Esophagus muscularis mucosa (tissue), 4 donors: ENCODE results near the gene VTI1A.

Source experiments
- EP300 ChIP-seq: sonication (generic); formaldehyde crosslinking; IDR thresholded peaks from one replicate; pipeline ENCODE4 v1.6.1; 2017; ENCODE audit warnings: antibody characterized with exemption
- POLR2A ChIP-seq: fragments of 450-650 bp; IDR thresholded peaks from one replicate; pipeline ENCODE4 v1.6.1; 2017; ENCODE audit warnings: antibody characterized with exemption, moderate library complexity, mild to moderate bottlenecking, low read depth
- TF ChIP-seq, protein P1 (sequence below), 3 experiments: fragments of 200-600 bp in 2 of 3; fragments of 450-650 bp in 1 of 3; sonication (generic) in 2 of 3; IDR thresholded peaks; one replicate each; pipeline ENCODE4 v1.5.1; 2017 to 2019; ENCODE audit warnings: antibody characterized with exemption in 3 of 3, mild to moderate bottlenecking in 2 of 3, moderate library complexity in 1 of 3

DNA sequence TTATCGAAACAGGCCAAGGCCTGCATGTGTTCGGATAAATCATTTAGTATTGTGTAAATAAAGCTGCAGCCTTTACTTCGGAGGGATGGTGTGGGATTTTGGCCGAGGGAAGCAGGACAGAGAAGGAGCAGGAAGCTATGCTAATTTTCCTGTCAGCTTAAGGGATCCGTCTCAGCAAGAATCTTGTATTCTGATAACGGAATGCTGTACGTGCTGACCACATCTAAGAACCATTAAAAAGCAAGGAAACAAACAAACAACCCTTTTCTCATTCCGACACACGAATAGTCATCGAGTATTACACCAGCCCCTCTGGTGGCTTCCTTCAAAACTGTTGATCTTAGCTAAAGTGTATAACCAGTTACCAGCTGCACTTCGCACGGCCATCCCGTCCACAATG lies 369.9 kb downstream of the VTI1A start:
- TF ChIP-seq, protein P1, sequence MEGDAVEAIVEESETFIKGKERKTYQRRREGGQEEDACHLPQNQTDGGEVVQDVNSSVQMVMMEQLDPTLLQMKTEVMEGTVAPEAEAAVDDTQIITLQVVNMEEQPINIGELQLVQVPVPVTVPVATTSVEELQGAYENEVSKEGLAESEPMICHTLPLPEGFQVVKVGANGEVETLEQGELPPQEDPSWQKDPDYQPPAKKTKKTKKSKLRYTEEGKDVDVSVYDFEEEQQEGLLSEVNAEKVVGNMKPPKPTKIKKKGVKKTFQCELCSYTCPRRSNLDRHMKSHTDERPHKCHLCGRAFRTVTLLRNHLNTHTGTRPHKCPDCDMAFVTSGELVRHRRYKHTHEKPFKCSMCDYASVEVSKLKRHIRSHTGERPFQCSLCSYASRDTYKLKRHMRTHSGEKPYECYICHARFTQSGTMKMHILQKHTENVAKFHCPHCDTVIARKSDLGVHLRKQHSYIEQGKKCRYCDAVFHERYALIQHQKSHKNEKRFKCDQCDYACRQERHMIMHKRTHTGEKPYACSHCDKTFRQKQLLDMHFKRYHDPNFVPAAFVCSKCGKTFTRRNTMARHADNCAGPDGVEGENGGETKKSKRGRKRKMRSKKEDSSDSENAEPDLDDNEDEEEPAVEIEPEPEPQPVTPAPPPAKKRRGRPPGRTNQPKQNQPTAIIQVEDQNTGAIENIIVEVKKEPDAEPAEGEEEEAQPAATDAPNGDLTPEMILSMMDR (IDR thresholded peaks at IDR 0.05) = no peak
- TF ChIP-seq POLR2A (no peak), EP300 (no peak)
